ENCODE data around the gene MYEOV. TPM values are rescaled to one million over a fixed set of nuclear protein-coding genes. Genes with fewer than 3 reads are reported as not detected.

Gene MYEOV
- total and polyA plus RNA-seq, 10 of the 15 experiments (the other 5 are each of a cell fraction or from before 2014, with no cell fraction given): 0.05 to 0.40 (median 0.26) TPM; not detected in 3

- peak in 1 of 2 experiments; percentile 98; a peak in 2 of 4 replicates for TF ChIP-seq ETV6 (conservative IDR thresholded peaks at IDR 0.05 in 1 of 2, IDR thresholded peaks at IDR 0.05 in 1 of 2; ENCODE audit: borderline replicate concordance in 1 of 2, low read depth in 1 of 2)
- no peak for TF ChIP-seq CUX1 (IDR thresholded peaks at IDR 0.05; ENCODE audit: insufficient replicate concordance, low read depth, low read length)
- TF ChIP-seq IKZF2 (IDR thresholded peaks at IDR 0.05): peak; percentile 86 to 91; a peak in 3 of 4 replicates
- TF ChIP-seq ASH2L (IDR thresholded peaks at IDR 0.05; ENCODE audit: borderline replicate concordance, low read depth): 0 out of 2 replicates have a peak, but pooled peaks have one; percentile 33
- no peak for TF ChIP-seq ZBTB33 (IDR thresholded peaks at IDR 0.05)
- TF ChIP-seq, protein P1, sequence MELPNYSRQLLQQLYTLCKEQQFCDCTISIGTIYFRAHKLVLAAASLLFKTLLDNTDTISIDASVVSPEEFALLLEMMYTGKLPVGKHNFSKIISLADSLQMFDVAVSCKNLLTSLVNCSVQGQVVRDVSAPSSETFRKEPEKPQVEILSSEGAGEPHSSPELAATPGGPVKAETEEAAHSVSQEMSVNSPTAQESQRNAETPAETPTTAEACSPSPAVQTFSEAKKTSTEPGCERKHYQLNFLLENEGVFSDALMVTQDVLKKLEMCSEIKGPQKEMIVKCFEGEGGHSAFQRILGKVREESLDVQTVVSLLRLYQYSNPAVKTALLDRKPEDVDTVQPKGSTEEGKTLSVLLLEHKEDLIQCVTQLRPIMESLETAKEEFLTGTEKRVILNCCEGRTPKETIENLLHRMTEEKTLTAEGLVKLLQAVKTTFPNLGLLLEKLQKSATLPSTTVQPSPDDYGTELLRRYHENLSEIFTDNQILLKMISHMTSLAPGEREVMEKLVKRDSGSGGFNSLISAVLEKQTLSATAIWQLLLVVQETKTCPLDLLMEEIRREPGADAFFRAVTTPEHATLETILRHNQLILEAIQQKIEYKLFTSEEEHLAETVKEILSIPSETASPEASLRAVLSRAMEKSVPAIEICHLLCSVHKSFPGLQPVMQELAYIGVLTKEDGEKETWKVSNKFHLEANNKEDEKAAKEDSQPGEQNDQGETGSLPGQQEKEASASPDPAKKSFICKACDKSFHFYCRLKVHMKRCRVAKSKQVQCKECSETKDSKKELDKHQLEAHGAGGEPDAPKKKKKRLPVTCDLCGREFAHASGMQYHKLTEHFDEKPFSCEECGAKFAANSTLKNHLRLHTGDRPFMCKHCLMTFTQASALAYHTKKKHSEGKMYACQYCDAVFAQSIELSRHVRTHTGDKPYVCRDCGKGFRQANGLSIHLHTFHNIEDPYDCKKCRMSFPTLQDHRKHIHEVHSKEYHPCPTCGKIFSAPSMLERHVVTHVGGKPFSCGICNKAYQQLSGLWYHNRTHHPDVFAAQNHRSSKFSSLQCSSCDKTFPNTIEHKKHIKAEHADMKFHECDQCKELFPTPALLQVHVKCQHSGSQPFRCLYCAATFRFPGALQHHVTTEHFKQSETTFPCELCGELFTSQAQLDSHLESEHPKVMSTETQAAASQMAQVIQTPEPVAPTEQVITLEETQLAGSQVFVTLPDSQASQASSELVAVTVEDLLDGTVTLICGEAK (IDR thresholded peaks at IDR 0.05; ENCODE audit: borderline replicate concordance): no peak
- 0 out of 4 replicates have a peak, but pooled peaks of 1 of the 2 experiments have one; percentile 41 for TF ChIP-seq SRF (IDR thresholded peaks at IDR 0.05; ENCODE audit: low read depth in 2 of 2, low read length in 2 of 2)
- 0 out of 2 replicates have a peak, but pooled peaks have one; percentile 12 for TF ChIP-seq HDAC2 (IDR thresholded peaks at IDR 0.05)
- peak; percentile 92 for TF ChIP-seq TCF12 (IDR thresholded peaks at IDR 0.05; ENCODE audit: low read depth, low read length)
- TF ChIP-seq YBX1 (IDR thresholded peaks at IDR 0.05): no peak
- no peak for TF ChIP-seq RAD51 (IDR thresholded peaks at IDR 0.05)
- no peak for TF ChIP-seq NFYB (IDR thresholded peaks at IDR 0.05; ENCODE audit: insufficient read depth, low read depth, low read length)
- TF ChIP-seq ZSCAN29 (IDR thresholded peaks at IDR 0.05): peak; percentile 40; the same call in 1 of the 2 replicates
Observed at GRCh38 chr11:69298267-69299022, 4.5 kb downstream of the MYEOV start (continued).
